ENCODE measurements around the gene AFAP1L1. TPM values are rescaled to one million over a fixed set of nuclear protein-coding genes. Genes with fewer than 3 reads are reported as not detected.
A peak's percentile ranks its signal among the peaks of the same experiment; 100 is the strongest.

The AFAP1L1 gene
- total and polyA plus RNA-seq, 9 of the 15 experiments (the other 6 are each of a cell fraction or from before 2014, with no cell fraction given), result 0.01 to 0.12 (median 0.03) TPM; not detected in 4

- no peak for TF ChIP-seq GATAD2B (IDR thresholded peaks at IDR 0.05; ENCODE audit: borderline replicate concordance)
- no peak for TF ChIP-seq ZNF253 (CRISPR knock-in tag; conservative IDR thresholded peaks at IDR 0.05)
Observed at GRCh38 chr5:149285153-149285552, 13.5 kb downstream of the AFAP1L1 start (continued).

- in situ Hi-C loops (cut with MboI) (no loop called here), intact Hi-C loops (cut with micrococcal nuclease) (no loop called here)
- no peak for FAIRE-seq
- no peaks in the 10 kb centered on the region for H3K9me1 ChIP-seq (ENCODE audit: control insufficient read depth, insufficient read depth, low read length)
- no peak overlapping the region for H3K9ac ChIP-seq (ENCODE audit: insufficient read depth in 1 of 2, low read depth in 2 of 2, low read length in 2 of 2)
- BruUV-seq (replicated peaks), result no TSS peak
- H3K4me1 ChIP-seq (replicated peaks in 1 of 2; ENCODE audit: control insufficient read depth in 2 of 2, insufficient read depth in 2 of 2, low read length in 2 of 2), result no peaks in the 10 kb centered on the region; a peak in 1 of 5 replicates
- H2AFZ ChIP-seq (ENCODE audit: low read depth, low read length), result peak overlapping the region; percentile 51
- DNase-seq (ENCODE audit: extremely low read depth in 1 of 4, low spot score in 3 of 4), result no peak
- no peaks in the 10 kb centered on the region for H3K9me3 ChIP-seq (replicated peaks; ENCODE audit: control insufficient read depth, insufficient read depth, low read depth, low read length)
- 31% methylated on average over 8 of the region's 8 CpGs for WGBS (ENCODE audit: insufficient coverage, low coverage, missing lambda C conversion rate)
- H3K27ac ChIP-seq (ENCODE audit: extremely low read depth, low read depth, low read length), result no peak overlapping the region
- peak; percentile 69 for ATAC-seq
- no peak overlapping the region for H3K4me3 ChIP-seq
- H4K20me1 ChIP-seq (replicated peaks; ENCODE audit: control insufficient read depth, insufficient read depth, low read length), result no peaks in the 10 kb centered on the region
- H3K4me2 ChIP-seq (ENCODE audit: insufficient read depth, low read length), result peak overlapping the region; percentile 34; the same call in 1 of the 2 replicates
- no peaks in the 10 kb centered on the region for H3K36me3 ChIP-seq (ENCODE audit: control insufficient read depth, insufficient read depth, low read length)
- POLR2A ChIA-PET, result no interaction called here
- no peaks in the 10 kb centered on the region for H3K79me2 ChIP-seq (ENCODE audit: control insufficient read depth, insufficient read depth, low read length)
- peaks cover 22 to 50% of the 10 kb centered on the region in 2 experiments for H3K27me3 ChIP-seq (ENCODE audit: control insufficient read depth in 2 of 2, insufficient read depth in 2 of 2, low read length in 2 of 2)
- CTCF ChIA-PET (ENCODE audit: low intra/inter-chr PET ratio), result no interaction called here
- no peak for TF ChIP-seq THRAP3 (IDR thresholded peaks at IDR 0.05; ENCODE audit: borderline replicate concordance)
- peak in 2 of 3 experiments; percentile 75 to 97; a peak in 4 of 6 replicates for TF ChIP-seq ZBTB11 (CRISPR knock-in tag; IDR thresholded peaks at IDR 0.05)
- no peak for TF ChIP-seq RNF2 (IDR thresholded peaks at IDR 0.05)
- TF ChIP-seq HNRNPH1 (optimal IDR thresholded peaks at IDR 0.05; ENCODE audit: low read depth, low read length), result no peak
- no peak for TF ChIP-seq NELFE (IDR thresholded peaks at IDR 0.05; ENCODE audit: insufficient read depth, insufficient read length)
- TF ChIP-seq YY1 (IDR thresholded peaks at IDR 0.05; ENCODE audit: borderline replicate concordance in 1 of 3, control insufficient read depth in 1 of 3, extremely low read depth in 1 of 3, insufficient read depth in 3 of 3, insufficient read length in 1 of 3, insufficient replicate concordance in 2 of 3, low read depth in 1 of 3, low read length in 2 of 3), result peak in 2 of 3 experiments; percentile 62 to 83
- no peak for TF ChIP-seq BDP1 (IDR thresholded peaks at IDR 0.05; ENCODE audit: insufficient read depth, insufficient read length)
Observed at GRCh38 chr5:149288436-149288835, 16.8 kb downstream of the AFAP1L1 start.

Measured in K562 (cell line).